ENCODE results near the gene CDK19. TPM values are rescaled to one million over a fixed set of nuclear protein-coding genes. Genes with fewer than 3 reads are reported as not detected.

The CDK19 gene
- total and polyA plus RNA-seq, 2 experiments from 2014 or later: 7.7 to 10.1 TPM

GRCh38 chr6:110723017-110723416 lies 92.3 kb downstream of the CDK19 start (continued):
- TF ChIP-seq ZNF462 (CRISPR knock-in tag; IDR thresholded peaks at IDR 0.05) (no peak), EZH2phosphoT487 (IDR thresholded peaks at IDR 0.05; ENCODE audit: unreplicated experiment) (no peak), CREB1 (CRISPR knock-in tag; IDR thresholded peaks at IDR 0.05; ENCODE audit: low read depth) (no peak)

- no peaks in the 10 kb centered on the region for H3K27me3 Mint-ChIP-seq (ENCODE audit: insufficient read depth, low read depth, poor library complexity)
- Histone ChIP-seq H2AFZ (no peak overlapping the region), H3K36me3 (ENCODE audit: insufficient read depth) (no peaks in the 10 kb centered on the region), H3K4me3 (no peak overlapping the region), H3K27ac (ENCODE audit: low read depth) (peak overlapping the region; percentile 47; the same call in 1 of the 2 replicates), H3K4me2 (no peak overlapping the region), H3K4me1 (ENCODE audit: insufficient read depth) (peaks cover 12% of the 10 kb centered on the region; the same call in 1 of the 2 replicates), H3F3A (replicated peaks; ENCODE audit: low read depth) (no peaks in the 10 kb centered on the region), H3K79me2 (replicated peaks; ENCODE audit: insufficient read depth) (no peaks in the 10 kb centered on the region), H3K9me2 (ENCODE audit: insufficient read depth) (no peaks in the 10 kb centered on the region), H3K27me3 (ENCODE audit: insufficient read depth) (no peaks in the 10 kb centered on the region), H4K20me1 (replicated peaks; ENCODE audit: insufficient read depth) (no peaks in the 10 kb centered on the region; the same call in 1 of the 2 replicates)
- H3K4me3 Mint-ChIP-seq: no peak overlapping the region
- no peak overlapping the region for H3K27ac Mint-ChIP-seq
- DNase-seq (ENCODE audit: low spot score) (no peak), ATAC-seq (no peak)
- H3K9me3 Mint-ChIP-seq: no peaks in the 10 kb centered on the region
- peaks cover 1% of the 10 kb centered on the region; the same call in 1 of the 3 replicates for H3K36me3 Mint-ChIP-seq (ENCODE audit: low read depth)
- peaks cover 17% of the 10 kb centered on the region for H3K4me1 Mint-ChIP-seq
- TF ChIP-seq ZNF462 (CRISPR knock-in tag; IDR thresholded peaks at IDR 0.05) (no peak), EZH2phosphoT487 (IDR thresholded peaks at IDR 0.05; ENCODE audit: unreplicated experiment) (no peak), NANOG (IDR thresholded peaks at IDR 0.05; ENCODE audit: borderline replicate concordance) (no peak), ETS1 (IDR thresholded peaks at IDR 0.05) (no peak)
Measured at GRCh38 chr6:110720066-110720465, 95.2 kb downstream of the CDK19 start.
